ENCODE measurements around the gene NASP. TPM values are rescaled to one million over a fixed set of nuclear protein-coding genes. Genes with fewer than 3 reads are reported as not detected.
A peak's percentile ranks its signal among the peaks of the same experiment; 100 is the strongest.

Gene NASP
- total and polyA plus RNA-seq, 10 donors = 85.1 to 151 (median 117) TPM

DNA sequence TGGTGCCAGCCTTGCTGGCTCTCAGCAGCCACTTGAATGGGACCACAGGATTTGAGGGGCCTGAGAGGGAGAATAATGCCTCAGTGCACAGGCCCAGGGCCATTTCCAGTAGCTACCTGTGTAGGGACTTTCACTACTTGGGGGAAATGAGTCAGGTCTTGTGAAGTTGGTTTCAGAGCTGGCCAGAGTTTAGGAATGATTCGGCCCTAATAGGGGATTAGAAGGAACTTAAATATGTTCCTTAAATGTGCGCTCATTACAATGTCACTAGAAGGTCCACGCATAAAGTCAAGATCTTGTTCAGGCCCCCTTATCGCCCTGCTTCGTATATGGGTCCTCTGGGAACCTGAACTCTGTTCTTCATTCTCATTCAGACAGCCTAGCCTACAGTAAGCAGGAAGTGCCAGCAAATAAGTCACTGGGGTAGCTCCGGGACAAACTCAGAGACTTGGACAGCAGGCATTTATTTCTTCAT is 38.8 kb upstream of the NASP start:
- TF ChIP-seq POLR2AphosphoS5 (IDR thresholded peaks at IDR 0.05) (no peak), POLR2A (IDR thresholded peaks at IDR 0.05) (no peak)
- TF ChIP-seq, protein P1, sequence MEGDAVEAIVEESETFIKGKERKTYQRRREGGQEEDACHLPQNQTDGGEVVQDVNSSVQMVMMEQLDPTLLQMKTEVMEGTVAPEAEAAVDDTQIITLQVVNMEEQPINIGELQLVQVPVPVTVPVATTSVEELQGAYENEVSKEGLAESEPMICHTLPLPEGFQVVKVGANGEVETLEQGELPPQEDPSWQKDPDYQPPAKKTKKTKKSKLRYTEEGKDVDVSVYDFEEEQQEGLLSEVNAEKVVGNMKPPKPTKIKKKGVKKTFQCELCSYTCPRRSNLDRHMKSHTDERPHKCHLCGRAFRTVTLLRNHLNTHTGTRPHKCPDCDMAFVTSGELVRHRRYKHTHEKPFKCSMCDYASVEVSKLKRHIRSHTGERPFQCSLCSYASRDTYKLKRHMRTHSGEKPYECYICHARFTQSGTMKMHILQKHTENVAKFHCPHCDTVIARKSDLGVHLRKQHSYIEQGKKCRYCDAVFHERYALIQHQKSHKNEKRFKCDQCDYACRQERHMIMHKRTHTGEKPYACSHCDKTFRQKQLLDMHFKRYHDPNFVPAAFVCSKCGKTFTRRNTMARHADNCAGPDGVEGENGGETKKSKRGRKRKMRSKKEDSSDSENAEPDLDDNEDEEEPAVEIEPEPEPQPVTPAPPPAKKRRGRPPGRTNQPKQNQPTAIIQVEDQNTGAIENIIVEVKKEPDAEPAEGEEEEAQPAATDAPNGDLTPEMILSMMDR (IDR thresholded peaks at IDR 0.05 in 8 of 11, conservative IDR thresholded peaks at IDR 0.05 in 3 of 11) = no peak
- Histone ChIP-seq H3K9me3 (no peaks in the 10 kb centered on the region), H3K4me1 (peaks cover 29 to 54% (median 40%) of the 10 kb centered on the region in 6 donors), H3K27me3 (replicated peaks in 1 of 7) (no peaks in the 10 kb centered on the region), H3K36me3 (no peaks in the 10 kb centered on the region), H3K4me3 (no peak overlapping the region), H3K27ac (peak overlapping the region in 5 of 8 donors; percentile 18 to 83 (median 44))
- intact Hi-C loops (cut with DNase I; ENCODE audit: low total_unique reads) = no loop called here
- WGBS, 5 donors = 29 to 56% (median 37%) methylated on average over 6 of the region's 6 CpGs
- no peak for DNase-seq

DNA sequence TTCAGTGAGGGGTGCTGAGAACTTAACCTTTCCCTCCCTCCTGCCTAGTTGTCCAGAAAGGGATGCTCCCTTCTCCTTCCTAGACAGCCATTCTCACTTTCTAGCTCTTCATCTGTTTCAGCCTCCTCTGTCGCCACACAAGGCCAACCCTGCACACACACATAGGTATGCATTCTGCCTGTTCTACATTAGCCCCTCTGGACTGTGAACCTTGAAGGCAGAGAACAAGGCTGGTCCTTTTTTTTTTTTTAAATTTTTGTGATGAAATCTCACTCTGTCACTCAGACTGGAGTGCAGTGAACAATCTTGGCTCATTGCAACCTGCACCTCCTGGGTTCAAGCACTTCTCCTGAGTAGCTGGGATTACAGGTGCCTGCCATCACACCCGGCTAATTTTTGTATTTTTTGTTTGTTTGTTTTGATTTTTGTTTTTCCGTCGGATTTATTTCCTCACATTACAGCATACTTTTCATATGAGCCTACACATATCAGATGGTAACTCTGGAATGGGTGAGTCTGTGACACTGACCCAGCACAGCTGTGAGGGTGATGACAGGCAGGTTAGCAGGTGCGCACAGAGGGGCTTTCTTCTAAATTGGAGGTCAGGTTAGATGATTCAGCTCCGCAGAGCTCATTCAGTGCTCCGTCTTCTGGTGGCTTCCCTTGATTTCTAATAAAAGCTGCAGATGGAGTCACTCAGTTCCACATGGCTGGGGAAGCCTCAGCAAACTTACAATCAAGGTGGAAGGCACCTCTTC is 38.1 kb upstream of the NASP start:
- WGBS, 5 donors = 76 to 89% (median 85%) methylated on average over 7 of the region's 7 CpGs
- no peaks in the 10 kb centered on the region for H3K36me3 ChIP-seq
- no peaks in the 10 kb centered on the region for H3K9me3 ChIP-seq
- peak overlapping the region in 4 of 8 donors; percentile 29 to 83 (median 62) for H3K27ac ChIP-seq
- TF ChIP-seq POLR2AphosphoS5 (IDR thresholded peaks at IDR 0.05) = no peak
- TF ChIP-seq POLR2A (IDR thresholded peaks at IDR 0.05) = no peak
- TF ChIP-seq, protein P1 (IDR thresholded peaks at IDR 0.05 in 8 of 11, conservative IDR thresholded peaks at IDR 0.05 in 3 of 11) = no peak
- intact Hi-C loops (cut with DNase I; ENCODE audit: low total_unique reads) = no loop called here
- no peak overlapping the region for H3K4me3 ChIP-seq
- H3K27me3 ChIP-seq (replicated peaks in 1 of 7) = no peaks in the 10 kb centered on the region
- H3K4me1 ChIP-seq = peaks cover 29 to 59% (median 44%) of the 10 kb centered on the region in 6 donors
- DNase-seq = no peak

DNA sequence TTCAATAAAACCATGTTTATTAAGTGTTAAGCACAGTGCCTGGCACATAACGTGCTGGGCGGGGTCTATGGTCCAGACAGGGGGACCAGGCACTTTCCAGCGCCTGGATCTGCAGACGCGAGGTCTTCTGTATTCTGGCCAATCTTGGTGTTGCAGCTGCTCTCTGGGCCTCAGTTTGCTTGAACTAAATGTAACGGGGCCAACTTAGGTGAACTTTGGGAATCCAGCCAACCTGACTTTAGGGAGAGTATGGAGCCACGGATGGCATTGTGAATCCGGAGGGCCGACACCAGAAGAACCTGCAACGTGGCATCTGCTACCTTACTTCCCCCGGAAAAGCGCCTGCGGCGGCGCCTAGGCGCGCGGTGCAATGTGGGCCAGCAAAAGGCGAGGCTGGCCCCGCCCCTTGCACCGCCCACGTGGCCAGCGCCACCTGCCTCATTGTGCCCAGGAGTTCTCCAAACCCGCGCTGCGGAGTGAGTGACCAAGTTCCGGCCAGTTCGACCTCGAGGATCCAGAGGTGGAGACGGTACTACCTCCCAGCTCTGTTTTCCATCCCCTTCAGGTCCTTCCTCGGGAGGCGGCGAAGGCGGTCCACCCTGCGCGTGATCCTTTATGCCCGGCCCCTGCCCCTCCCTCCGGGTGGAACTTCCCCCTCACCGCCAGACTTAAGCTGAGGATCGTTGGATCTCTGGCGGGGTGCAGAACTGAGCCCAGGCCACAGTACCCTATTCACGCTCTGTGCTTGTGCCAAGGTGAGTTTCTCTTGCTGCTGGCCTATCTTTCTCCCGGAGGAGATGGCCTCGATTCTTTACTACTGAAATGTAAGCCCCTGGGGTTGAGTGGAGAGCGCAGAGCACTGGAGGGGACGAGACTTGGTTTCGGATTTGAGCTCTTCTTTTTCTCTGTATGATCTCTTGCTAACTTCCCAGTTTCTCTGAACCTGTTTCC is 33.2 kb upstream of the NASP start, which contains the start of gene AKR1A1:
Gene AKR1A1, plus strand, starts transcription at position 426 of the 951 bp plus-strand sequence. CDS start 10,969 bp downstream, outside the sequence.
- H3K4me1 ChIP-seq = peaks cover 13 to 41% (median 29%) of the 10 kb centered on the region in 6 donors
- H3K36me3 ChIP-seq = peaks cover 0 to 32% (median 5%) of the 10 kb centered on the region in 6 donors
- 2 to 3% (median 2%) methylated on average over 42 to 47 of the region's 47 CpGs for WGBS, 5 donors
- no peaks in the 10 kb centered on the region for H3K27me3 ChIP-seq (replicated peaks in 1 of 7)
- TF ChIP-seq POLR2A (IDR thresholded peaks at IDR 0.05) (no peak), POLR2AphosphoS5 (IDR thresholded peaks at IDR 0.05) (peak; percentile 85 to 91 (median 90))
- TF ChIP-seq, protein P1 (IDR thresholded peaks at IDR 0.05 in 8 of 11, conservative IDR thresholded peaks at IDR 0.05 in 3 of 11) = peak in 4 of 11 experiments; percentile 14 to 52 (median 26)
- peak; percentile 98 for DNase-seq
- intact Hi-C loops (cut with DNase I; ENCODE audit: low total_unique reads) = no loop called here
- H3K4me3 ChIP-seq = peak within 1 kb of the TSS; percentile 69 to 94 (median 86)
- H3K27ac ChIP-seq = peak within 1 kb of the TSS; percentile 43 to 94 (median 91)
- H3K9me3 ChIP-seq = no peaks in the 10 kb centered on the region

Data from spleen (tissue), 11 donors.